HG03460 (cell line): Measurements from ENCODE around the gene FCMR.
"Not testable (repeated sequence)": the region's sequence is repeated elsewhere in the genome, so short reads cannot be mapped to it uniquely, and the experiment has no call there.

ENCODE experiments used
- ATAC-seq: cut with Tn5 transposase; IDR thresholded peaks from one replicate; pipeline ENCODE4 v1.9.1; 2021; ENCODE audit not compliant: unreplicated experiment

The FCMR gene

DNA sequence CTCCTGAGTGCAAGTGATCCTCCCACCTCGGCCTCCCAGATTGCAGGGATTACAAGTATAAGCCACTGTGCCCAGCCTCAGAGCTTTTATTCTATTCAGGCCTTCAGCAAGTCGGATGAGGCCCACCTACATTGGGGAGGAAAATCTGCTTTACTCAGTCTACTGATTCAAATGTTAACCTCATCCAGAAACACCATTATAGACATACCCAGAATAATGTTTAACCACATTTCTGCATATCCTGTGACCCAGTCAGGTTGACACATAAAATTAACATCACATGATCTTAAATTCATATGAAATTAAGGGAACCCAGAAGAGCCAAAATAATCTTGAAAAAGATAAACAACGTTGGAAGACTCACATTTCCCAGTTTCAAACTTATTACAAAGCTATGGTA lies 41.4 kb downstream of the FCMR start:
- ATAC-seq, result no peak

DNA sequence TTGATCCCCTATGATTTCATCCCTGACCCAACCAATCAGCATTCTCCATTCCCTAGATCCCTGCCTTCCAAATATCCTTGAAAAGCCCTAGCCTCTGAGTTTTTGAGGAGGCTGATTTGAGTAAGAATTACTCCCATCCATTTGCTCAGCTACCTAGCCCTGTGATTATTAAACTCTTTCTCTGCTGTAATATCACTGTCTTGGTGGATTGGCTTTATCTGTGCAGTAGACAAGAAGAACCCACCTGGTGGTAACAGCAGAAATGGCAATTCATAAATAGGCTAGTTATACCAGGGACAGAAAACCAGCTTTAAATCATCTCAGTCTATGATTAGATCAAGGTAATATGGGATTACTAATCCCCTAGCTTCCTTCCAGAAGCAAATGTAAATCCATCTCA lies 43.3 kb downstream of the FCMR start:
- no peak for ATAC-seq

DNA sequence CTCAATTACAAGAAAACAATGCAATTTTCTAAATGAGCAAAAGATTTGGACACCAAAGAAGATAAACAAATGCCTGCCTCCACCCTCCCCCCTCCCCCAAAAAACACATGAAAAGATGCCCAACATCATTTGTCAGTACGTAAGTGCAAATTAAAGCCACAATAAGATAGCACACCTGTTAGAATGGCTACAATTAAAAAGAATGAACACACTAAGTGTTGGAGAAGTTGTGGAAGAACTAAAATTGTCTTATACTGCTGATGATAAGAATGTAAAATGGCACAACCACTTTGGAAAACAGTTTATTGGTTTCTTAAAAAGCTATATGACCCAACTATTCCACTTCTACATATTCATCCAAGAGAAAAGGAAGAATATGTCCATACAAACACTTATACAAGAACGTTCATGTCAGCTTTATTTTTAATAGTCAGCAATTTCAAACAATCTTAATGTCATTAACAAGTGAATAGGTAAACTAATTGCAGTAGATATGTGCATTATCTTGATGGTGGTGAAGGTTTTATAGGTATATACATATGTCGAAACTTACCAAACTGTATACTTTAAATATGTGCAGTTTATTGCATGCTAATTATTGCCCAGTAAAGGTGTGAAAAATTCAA lies 45.9 kb downstream of the FCMR start:
- no peak for ATAC-seq

DNA sequence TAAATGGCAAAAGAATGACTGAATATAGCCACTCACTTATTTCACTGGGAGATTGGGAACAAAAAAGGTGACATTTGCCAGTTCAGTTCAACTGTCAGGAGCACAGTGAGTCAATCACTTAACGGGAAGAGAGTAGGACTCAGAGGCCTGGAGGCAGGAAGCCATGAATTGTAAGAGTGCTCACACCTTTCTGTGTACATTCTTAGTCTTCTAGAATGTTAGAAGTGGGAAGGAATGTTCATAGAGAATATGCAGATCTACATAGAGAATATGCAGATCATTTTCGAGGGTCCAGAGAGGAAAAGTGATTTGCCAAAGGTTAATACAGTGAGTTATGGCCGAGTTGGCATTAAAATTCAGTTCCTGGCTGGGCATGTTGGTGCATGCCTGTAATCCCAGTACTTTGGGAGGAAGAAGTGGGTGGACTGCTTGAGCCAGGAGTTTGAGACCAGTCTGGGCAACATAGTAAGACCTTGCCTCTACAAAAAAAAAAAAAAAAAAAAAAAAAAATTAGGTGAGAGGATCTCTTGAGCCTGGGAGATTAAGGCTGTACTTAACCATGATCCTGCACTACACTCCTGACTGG lies 48.0 kb downstream of the FCMR start:
- ATAC-seq, result no peak

GRCh38 chr1:206872139-206872538 lies 49.6 kb downstream of the FCMR start:
- no peak for ATAC-seq

DNA sequence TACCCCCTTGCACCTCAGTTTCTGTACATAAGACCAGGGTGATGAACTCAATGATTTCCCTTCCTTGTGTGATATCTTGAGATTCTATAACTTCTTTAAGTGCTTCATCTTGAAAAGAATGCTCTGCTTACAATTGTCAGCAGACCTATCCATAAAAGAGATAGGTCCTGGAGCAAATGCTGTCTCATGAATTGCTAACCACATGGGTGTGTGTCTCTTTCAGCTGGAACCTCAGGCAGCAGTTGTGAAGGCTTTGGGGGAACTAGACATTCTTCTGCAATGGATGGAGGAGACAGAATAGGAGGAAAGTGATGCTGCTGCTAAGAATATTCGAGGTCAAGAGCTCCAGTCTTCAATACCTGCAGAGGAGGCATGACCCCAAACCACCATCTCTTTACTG lies 53.5 kb downstream of the FCMR start:
- no peak for ATAC-seq

DNA sequence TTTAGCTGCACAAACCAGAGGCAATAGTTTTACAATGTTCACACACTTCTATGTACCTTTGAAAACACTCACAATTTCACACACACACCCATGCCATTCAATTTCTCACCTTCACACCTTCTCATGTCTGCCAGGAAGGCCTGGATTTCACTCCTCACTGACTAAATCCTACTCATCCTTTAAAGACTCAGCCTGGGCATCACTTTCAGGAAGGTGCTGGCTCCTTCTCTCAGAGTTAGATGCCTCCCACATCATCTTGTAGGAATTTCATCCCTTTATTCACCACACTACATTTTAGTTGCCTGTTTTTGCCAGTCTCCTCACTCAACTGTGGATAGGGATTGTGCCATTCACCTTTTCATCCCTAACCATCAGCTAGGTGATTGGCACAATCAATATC lies 54.0 kb downstream of the FCMR start:
- no peak for ATAC-seq

DNA sequence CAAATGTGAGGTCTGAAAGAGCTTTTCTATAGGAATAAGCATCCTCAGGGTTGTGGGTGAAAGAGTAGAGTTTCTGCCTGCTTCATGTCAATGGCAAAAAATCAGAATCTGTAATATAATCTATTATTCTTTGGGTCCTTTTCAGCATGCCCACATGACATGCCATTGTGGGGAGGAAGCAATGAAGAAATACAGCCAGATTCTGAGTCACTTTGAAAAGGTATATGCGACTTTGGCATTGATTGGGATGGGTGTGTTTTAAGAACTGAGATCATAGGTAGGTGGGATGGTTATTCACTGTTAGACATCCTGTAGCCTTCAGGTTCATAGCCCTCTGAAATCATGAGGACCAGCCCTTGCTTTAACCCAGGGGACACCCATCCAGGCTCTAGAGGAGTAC lies 54.5 kb downstream of the FCMR start:
- ATAC-seq, result no peak

DNA sequence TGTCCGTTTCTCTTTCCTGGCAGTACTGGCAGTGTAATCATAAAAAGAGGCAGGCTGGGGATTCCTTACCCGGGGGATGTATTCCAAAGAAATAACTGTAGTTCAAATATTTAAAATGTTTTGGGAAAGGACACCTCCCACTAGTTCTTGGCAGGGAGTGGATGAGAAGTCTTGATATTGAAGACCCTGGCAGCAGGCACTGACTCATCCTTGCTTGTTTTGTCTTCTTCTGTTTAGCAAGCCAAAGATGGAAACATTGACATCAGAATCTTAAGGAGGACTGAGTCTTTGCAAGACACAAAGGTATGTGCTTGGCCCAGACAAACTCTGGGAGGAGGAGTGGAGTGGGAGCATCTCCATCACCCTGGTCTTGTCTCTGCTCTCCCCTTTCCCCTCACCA lies 55.7 kb downstream of the FCMR start:
- ATAC-seq, result no peak

DNA sequence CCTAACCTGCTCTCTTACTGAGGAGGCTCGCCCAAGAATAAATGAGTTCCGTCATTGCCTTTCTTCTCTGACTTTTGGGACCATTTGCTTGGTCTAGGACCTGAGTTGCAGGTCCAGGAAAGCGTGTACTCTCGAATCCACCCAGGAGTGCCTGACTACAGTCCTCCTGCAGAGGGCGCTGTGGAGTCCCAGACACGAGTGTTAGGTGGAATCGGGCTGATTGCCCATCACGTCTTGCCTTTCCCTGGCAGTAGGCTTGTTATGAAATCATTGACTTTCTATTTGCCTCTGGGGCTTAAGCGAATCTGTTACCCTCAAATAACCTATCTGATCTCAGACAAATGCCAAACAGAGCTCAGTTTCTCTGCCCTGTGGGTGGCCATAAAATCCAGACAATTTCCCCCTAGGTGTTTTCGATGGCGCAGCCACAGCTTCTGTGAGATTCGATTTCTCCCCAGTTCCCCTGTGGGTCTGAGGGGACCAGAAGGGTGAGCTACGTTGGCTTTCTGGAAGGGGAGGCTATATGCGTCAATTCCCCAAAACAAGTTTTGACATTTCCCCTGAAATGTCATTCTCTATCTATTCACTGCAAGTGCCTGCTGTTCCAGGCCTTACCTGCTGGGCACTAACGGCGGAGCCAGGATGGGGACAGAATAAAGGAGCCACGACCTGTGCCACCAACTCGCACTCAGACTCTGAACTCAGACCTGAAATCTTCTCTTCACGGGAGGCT lies 56.6 kb downstream of the FCMR start, which contains the start of gene IL20:
IL20 (plus strand) TSS at position 685 of the 733 bp plus-strand sequence. CDS start 230 bp downstream, outside the sequence.
- ATAC-seq, result no peak

DNA sequence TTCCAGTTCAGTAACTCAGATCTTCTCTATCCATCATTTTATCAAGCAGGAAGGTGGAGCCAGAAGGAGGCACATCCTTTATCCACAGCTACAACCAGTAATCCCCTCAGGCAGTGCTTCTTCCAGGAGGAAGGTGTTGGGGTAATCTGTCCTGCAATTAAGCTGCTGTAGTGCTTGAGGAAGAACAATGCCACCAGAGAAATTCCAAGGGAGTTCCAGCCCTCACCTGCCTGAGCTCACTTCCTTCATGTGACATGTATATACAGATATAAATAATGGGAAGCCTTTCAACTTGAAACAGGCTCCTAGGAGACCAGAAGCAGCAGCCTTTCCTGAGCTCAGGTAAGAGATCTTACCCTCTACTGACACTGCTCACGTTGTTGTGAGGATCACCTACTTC lies 58.5 kb downstream of the FCMR start:
- ATAC-seq, result no peak

GRCh38 chr1:206860165-206860564 lies 61.6 kb downstream of the FCMR start:
- no peak for ATAC-seq

DNA sequence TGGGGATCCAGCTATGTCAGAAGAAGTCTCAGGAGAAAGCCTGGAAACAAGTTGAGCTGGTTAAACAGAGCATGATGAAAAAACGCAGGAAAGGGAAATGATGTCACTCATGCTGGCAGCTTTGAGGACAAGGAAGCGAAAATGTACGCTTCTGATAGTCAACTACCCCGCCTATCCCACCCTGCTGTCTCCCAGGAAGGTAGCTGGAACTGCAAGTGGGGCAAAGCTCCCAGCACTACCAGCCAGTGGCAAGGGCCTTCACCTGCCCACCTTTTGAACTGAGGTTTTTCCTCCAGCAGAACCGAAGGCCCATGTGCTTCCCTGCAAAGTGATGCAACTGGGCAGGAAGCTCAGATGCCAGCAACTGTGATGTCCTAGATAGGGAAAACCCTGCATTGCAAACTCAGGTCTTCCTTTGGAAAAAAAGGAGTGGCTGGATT lies 62.6 kb downstream of the FCMR start:
- no peak for ATAC-seq

- no peak for ATAC-seq
Measured at GRCh38 chr1:206856674-206857464, 64.9 kb downstream of the FCMR start.

DNA sequence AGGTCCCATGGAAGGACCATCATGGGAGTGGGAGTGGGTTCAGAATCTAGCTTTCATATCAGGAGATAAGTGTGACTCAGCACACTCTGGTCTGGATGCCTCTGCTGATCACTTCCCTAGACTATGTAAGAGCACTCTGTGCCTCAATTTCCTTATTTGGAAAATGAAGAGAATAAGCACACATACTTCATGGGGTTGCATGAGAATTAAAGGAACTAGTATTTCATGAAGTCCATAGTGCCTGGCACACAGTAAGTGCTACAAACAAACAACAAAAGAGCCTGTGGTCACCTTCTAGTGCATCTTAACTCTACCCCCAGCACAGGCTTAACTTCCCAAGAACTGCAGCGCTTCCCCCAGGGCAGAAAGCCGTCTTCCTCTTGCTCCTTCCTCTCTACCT lies 65.9 kb downstream of the FCMR start:
- ATAC-seq, result no peak

- no peak for ATAC-seq
Measured at GRCh38 chr1:206854401-206855129, 67.2 kb downstream of the FCMR start.

GRCh38 chr1:206853696-206854095 lies 68.0 kb downstream of the FCMR start:
- not testable (repeated sequence) for ATAC-seq
